Right cardiac atrium (tissue), 5 donors: ENCODE results near the gene C3orf18. TPM values are rescaled to one million over a fixed set of nuclear protein-coding genes. Genes with fewer than 3 reads are reported as not detected.
A peak's percentile ranks its signal among the peaks of the same experiment; 100 is the strongest.
"Not testable (repeated sequence)": the region's sequence is repeated elsewhere in the genome, so short reads cannot be mapped to it uniquely, and the experiment has no call there.

Experiments used
- ATAC-seq, 2 donors: fragments of 200-7000 bp; cut with Tn5 transposase; one replicate each; pipeline versions ENCODE4 v1.8.0 to v1.9.1; 2020; ENCODE audit warnings: moderate library complexity in 2 of 2, mild to moderate bottlenecking in 1 of 2
- DNase-seq, 3 donors: peaks; one replicate each; pipeline ENCODE4 v3.0.0-alpha.2; 2020
- H3K27ac ChIP-seq: one replicate; pipeline ENCODE4 v1.5.1; 2013; ENCODE audit warnings: mild to moderate bottlenecking, low read length, control low read depth, moderate library complexity
- H3K27me3 ChIP-seq: one replicate; pipeline ENCODE4 v1.6.1; 2013; ENCODE audit not compliant: control insufficient read depth, insufficient read depth
- H3K4me1 ChIP-seq: one replicate; pipeline ENCODE4 v1.6.1; 2013; ENCODE audit warnings: low read length; ENCODE audit not compliant: control insufficient read depth, insufficient read depth
- H3K4me3 ChIP-seq: one replicate; pipeline ENCODE4 v1.5.1; 2013; ENCODE audit warnings: low read length, control low read depth
- H3K9me3 ChIP-seq: one replicate; pipeline ENCODE4 v1.6.1; 2013; ENCODE audit warnings: low read length; ENCODE audit not compliant: control insufficient read depth
- WGBS: extraction: QIAGEN DNeasy Blood & Tissue Kit; methylation state at CpG from one replicate; pipeline ENCODE4 v1.1.7; 2013; 5-methylcytosine and 5-hydroxymethylcytosine counted together
- intact Hi-C, 4 donors: fragments of 100-400 bp; cut with DNase I; formaldehyde crosslinking; loops; one replicate each; pipeline versions ENCODE4 v1.11.0 to v1.14.0; 2022 to 2023
- polyA plus RNA-seq: library from polyadenylated mRNA; stranded (reverse); fragments of 200-250 nt; gene quantifications from one replicate; pipeline ENCODE4 v1.2.3, GENCODE V29; 2013
- total RNA-seq, 4 donors: library from RNA; stranded (reverse); fragmentation: NEBNext Ultra II Directional; extraction: Animal tissue kit (Norgen Biotek cat#: 25700); gene quantifications; one replicate each; pipeline ENCODE4 v1.2.1, GENCODE V29; 2021
- donor health status: healthy with polysubstance abuse.
- donor health status: DM: no; HTN: yes; CAD: no.
- donor health status: DM: no; HTN: no; CAD: no.
- donor health status: DM: no; HTN: yes; CAD: no; lungs with severe emphysema.
- donor health status: DM: yes; HTN: yes; CAD: no.

C3orf18 gene
- total and polyA plus RNA-seq, 5 donors, result 27.2 to 44.2 (median 38.2) TPM

DNA sequence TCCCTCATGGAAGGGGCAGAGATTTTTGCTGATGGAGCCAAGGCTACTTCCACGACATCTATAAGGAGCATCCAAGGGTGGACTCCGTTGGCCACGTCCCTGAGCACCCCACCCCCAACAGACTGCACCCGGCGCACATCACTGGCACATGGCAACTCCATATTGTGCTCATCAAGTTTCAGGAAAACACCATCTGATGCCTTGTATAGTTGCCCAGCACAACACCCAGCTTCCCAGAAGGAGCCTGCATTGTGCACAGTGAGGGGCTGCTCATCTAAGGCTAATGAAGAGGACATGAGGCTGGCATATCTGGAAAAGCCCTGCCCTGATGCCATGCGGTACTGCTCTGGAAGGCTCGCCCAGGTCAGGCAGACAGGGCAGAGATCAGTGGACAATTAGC is 49.1 kb downstream of the C3orf18 start:
- no peak overlapping the region for H3K27ac ChIP-seq
- no peak for ATAC-seq
- no peaks in the 10 kb centered on the region for H3K27me3 ChIP-seq
- DNase-seq, result no peak
- no peak overlapping the region for H3K4me3 ChIP-seq
- intact Hi-C loops, result loop anchor here in 2 of 4 donors (10.0 kb wide), 1 partner anchor 84 kb away; no protein-coding TSS in a partner anchor
- WGBS, result 91% methylated on average over 7 of the region's 7 CpGs
- no peaks in the 10 kb centered on the region for H3K9me3 ChIP-seq
- H3K4me1 ChIP-seq, result peaks cover 2% of the 10 kb centered on the region

DNA sequence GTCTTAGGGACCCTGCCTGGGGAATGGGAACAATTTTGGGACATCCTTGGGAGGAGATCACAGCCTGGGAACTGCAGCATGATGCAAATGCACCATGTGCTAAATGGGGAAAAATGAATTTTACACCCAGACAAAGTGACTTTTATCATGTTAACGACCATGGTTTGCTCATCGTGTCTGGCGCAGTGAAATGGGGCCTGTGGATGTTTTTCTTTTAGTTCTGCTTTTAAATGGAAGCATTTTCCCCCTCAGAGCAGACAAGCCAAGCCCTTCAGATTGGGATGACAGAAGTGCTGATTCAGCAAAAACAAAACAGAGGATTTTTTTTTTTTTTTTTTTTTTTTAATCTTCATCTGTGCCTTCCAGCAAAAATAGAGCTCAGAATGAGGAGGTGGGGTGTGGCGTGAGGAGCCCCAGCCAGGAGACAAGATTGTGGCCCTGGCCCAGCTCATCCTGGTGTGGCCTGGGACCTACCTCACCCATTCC is 49.8 kb downstream of the C3orf18 start:
- ATAC-seq (no peak), DNase-seq (no peak)
- intact Hi-C loops, result loop anchor here in 2 of 4 donors (10.0 kb wide), 1 partner anchor 83 kb away; no protein-coding TSS in a partner anchor
- H3K4me1 ChIP-seq, result peaks cover 2% of the 10 kb centered on the region
- no peak overlapping the region for H3K27ac ChIP-seq
- no peaks in the 10 kb centered on the region for H3K27me3 ChIP-seq
- H3K4me3 ChIP-seq, result no peak overlapping the region
- WGBS, result 82% methylated on average over 4 of the region's 4 CpGs
- no peaks in the 10 kb centered on the region for H3K9me3 ChIP-seq

DNA sequence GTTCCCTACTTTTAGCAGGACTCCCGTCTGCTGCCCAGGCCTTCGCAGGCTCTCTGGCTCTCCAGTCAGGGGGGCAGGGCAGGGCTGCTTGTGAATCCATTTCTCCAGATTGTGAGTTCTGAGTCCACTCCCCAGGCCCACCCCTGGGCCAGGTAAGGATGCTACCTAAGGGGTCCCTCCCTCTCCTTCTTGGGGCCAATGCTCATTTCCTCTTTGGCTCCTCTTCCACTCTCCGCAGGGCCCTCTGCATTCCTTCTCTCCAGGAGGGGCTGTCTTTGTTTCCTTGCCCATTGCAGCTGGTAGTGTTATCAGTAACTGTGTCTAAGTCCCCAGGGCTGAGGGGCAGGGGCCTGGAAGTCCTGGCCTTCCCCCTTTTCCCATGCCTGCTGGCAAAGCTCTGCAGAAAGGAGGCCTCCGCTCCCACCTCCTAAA is 51.1 kb downstream of the C3orf18 start:
- intact Hi-C loops, result loop anchor here in 2 of 4 donors (10.0 kb wide), 1 partner anchor 82 kb away; no protein-coding TSS in a partner anchor

DNA sequence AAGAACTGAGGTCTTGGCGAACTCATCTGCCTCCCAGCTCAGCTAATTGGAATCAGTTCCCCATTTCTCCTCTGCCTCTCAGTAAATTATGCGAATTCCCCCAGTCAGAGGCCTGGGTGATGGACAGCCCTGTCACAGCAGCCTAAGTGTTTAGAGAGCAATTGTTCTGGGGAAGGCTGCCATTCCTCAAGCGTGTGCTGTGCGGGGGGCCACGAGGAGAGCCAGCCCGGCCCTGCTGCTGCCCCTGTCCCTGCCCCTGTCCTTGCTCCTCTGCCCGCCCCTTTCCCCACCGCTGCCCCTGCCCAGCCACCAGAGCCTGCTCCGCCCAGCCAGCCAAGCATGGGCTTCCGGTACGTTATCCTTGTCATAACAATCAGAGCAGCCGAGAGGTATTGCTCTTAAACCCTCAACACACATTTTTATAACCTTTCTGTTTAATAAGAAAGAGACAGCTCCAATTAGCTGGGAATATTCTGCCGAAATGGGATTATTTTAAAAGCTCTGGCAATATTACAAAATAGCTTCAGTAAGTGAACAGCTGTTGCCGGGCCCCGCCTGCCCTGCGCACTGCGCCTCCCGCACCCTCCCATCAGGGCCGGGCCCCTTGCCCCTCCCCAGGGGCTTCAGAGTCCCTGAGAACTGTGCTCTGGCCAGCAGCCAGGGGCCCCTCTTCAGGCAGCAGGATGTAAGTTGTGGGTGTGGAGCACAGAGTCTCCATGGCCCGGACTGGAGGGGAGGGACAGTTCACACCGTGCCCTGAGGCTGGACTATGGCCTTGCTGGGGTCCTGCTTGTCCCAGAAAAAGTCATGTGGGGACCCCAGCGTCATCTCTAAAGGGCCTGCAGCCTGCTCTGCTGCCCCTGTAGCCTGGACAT is 51.7 kb downstream of the C3orf18 start:
- DNase-seq, result peak; percentile 71 to 89 (median 88)
- peak; percentile 80 to 86 for ATAC-seq
- intact Hi-C loops, result loop anchor here in 2 of 4 donors (10.0 kb wide), 1 partner anchor 81 kb away; no protein-coding TSS in a partner anchor

More for the DNA sequence above, 51.1 kb downstream of the C3orf18 start:
- H3K4me1 ChIP-seq, result peaks cover 2% of the 10 kb centered on the region
- H3K27me3 ChIP-seq, result no peaks in the 10 kb centered on the region
- peak; percentile 2 for ATAC-seq
- H3K4me3 ChIP-seq, result no peak overlapping the region
- WGBS, result 65% methylated on average over 4 of the region's 4 CpGs
- no peak overlapping the region for H3K27ac ChIP-seq
- H3K9me3 ChIP-seq, result no peaks in the 10 kb centered on the region
- no peak for DNase-seq

DNA sequence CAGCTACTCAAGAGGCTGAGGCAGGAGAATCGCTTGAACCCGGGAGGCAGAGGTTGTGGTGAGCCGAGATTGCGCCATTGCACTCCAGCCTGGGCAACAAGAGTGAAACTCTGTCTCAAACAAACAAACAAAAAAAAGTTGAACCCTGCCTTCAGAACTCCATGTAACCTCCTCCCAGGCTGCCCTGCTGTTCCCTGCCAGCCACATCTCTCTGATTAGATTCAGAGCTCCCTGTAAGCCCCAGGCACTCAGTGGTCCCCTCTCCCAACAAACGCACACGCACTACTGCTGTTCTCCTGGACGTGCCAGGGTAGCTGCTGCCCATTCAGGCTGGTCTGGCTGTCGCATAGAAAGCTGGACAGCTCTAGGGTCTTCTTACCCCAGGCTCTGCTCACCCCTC is 54.6 kb downstream of the C3orf18 start:
- intact Hi-C loops, result loop anchor here in 2 of 4 donors (10.0 kb wide), 1 partner anchor 78 kb away; no protein-coding TSS in a partner anchor
- DNase-seq, ATAC-seq, H3K4me1 ChIP-seq, H3K9me3 ChIP-seq, H3K4me3 ChIP-seq, H3K27ac ChIP-seq, H3K27me3 ChIP-seq: not testable (repeated sequence)
- 87% methylated on average over 8 of the region's 8 CpGs for WGBS

More for the DNA sequence above, 51.7 kb downstream of the C3orf18 start:
- no peaks in the 10 kb centered on the region for H3K27me3 ChIP-seq
- 4% methylated on average over 22 of the region's 22 CpGs for WGBS
- H3K4me3 ChIP-seq, result no peak overlapping the region
- peaks cover 2% of the 10 kb centered on the region for H3K4me1 ChIP-seq
- H3K27ac ChIP-seq, result peak overlapping the region; percentile 8
- H3K9me3 ChIP-seq, result no peaks in the 10 kb centered on the region

DNA sequence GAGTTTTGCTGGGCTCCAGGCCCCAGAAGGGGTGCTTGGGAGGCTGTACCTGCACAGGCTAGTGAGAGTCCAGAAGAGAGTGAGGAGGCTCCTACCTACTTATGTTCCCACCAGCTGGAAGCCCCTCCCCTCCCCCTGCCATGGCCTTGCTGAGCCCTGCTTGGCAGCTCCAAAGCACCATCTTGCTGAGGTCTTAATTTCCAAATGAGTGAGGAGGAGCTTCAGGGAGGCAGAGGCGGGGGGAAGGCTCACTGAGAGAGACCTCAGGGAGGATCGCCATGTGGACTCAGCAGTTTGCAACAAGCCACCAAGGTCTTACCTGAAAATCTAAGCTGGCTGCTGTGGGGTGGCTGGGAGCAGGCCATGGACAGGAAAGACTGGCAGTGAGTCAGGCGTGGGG is 55.4 kb downstream of the C3orf18 start:
- DNase-seq, result no peak
- WGBS, result 90% methylated on average over 3 of the region's 3 CpGs
- intact Hi-C loops, result loop anchor here in 2 of 4 donors (10.0 kb wide), 1 partner anchor 77 kb away; no protein-coding TSS in a partner anchor
- no peaks in the 10 kb centered on the region for H3K4me1 ChIP-seq
- H3K27ac ChIP-seq, result no peak overlapping the region
- no peak overlapping the region for H3K4me3 ChIP-seq
- no peaks in the 10 kb centered on the region for H3K27me3 ChIP-seq
- no peak for ATAC-seq
- no peaks in the 10 kb centered on the region for H3K9me3 ChIP-seq

DNA sequence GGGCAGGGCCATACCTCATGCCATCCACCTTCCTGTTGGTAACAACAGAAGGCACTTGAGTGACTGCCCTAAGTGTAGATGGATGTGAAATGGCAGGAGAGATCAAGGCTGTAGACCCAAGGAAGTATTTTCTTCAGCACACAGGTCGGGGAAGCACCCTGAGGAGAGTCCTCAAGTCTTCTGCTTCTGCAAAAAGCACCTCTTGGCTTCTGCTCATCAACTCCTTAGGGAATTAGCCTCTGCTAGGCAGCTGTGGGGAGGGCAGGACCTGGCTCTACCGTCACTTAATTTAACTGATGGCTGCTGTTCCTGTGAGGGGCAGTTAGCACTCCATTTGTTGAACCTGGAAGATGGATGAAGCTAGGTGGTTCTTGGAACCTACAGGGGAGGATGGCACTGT is 57.2 kb downstream of the C3orf18 start:
- H3K9me3 ChIP-seq, result no peaks in the 10 kb centered on the region
- no peak overlapping the region for H3K27ac ChIP-seq
- ATAC-seq (no peak), DNase-seq (no peak)
- no peaks in the 10 kb centered on the region for H3K4me1 ChIP-seq
- 86% methylated on average over 2 of the region's 2 CpGs for WGBS
- intact Hi-C loops, result loop anchor here in 2 of 4 donors (10.0 kb wide), 1 partner anchor 76 kb away; no protein-coding TSS in a partner anchor
- no peaks in the 10 kb centered on the region for H3K27me3 ChIP-seq
- H3K4me3 ChIP-seq, result no peak overlapping the region

DNA sequence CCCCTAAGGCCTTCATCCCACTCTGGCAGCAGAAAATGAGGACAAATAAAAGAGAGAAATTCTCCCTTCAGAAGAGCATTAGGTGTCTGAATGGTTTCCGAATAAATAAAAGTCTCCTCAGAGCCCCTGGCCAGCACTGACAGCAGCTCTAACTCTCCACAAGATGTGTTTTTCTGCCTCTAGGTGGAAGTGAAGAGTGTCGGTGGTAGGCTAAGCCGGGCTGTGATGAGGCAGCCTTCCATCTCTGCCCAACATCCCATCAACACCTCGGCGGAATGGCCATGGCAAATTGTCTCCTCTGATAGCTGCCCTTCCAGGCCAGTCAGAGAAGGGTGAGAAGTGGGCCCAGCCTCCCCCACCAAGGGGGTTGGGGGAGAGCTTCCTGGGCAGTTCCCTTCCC is 57.8 kb downstream of the C3orf18 start:
- Histone ChIP-seq H3K4me3 (no peak overlapping the region), H3K4me1 (no peaks in the 10 kb centered on the region), H3K27me3 (no peaks in the 10 kb centered on the region), H3K27ac (no peak overlapping the region), H3K9me3 (no peaks in the 10 kb centered on the region)
- no peak for DNase-seq
- intact Hi-C loops, result loop anchor here in 3 of 4 donors (10.0 kb wide), 1 partner anchor 75 kb away; no protein-coding TSS in a partner anchor
- ATAC-seq, result peak in 1 of 2 donors; percentile 32
- WGBS, result 56% methylated on average over 5 of the region's 5 CpGs

DNA sequence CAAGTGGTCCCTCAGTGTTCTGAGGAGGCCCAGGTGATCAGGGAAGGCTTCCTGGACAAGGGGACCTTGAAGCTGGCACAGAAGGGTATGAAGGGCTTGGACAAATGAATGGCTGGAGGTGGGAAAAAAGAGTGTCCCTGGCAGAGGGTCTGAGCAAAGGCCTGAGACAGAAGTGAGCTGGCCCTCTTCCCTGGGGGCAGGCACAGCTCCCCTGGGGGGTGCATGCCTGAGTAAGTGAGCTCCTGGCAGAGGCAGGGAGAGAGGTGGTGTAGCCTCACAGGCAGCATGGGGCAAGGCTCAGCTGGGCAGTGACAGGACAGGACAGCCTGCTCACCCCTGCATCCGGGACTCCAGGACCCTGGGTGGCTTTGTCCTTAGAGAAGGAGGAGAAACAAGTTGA is 58.7 kb downstream of the C3orf18 start:
- Histone ChIP-seq H3K9me3 (no peaks in the 10 kb centered on the region), H3K4me1 (no peaks in the 10 kb centered on the region), H3K27ac (no peak overlapping the region), H3K4me3 (no peak overlapping the region), H3K27me3 (no peaks in the 10 kb centered on the region)
- DNase-seq, result no peak
- WGBS, result 86% methylated on average over 1 of the region's 1 CpG
- intact Hi-C loops, result loop anchor here in 1 of 4 donors (10.0 kb wide), 1 partner anchor 74 kb away; no protein-coding TSS in a partner anchor
- no peak for ATAC-seq
